OCI-M2 (cell line): Measurements from ENCODE around the gene EVX2.

Source experiments
- DNase-seq: peaks from one replicate; lab custom pipeline; 2025; ENCODE audit not compliant: unreplicated experiment; lab: John Stamatoyannopoulos, UW

The EVX2 gene

GRCh38 chr2:176082824-176083751 is 674 bp downstream of the EVX2 start:
- DNase-seq, result no peak

DNA sequence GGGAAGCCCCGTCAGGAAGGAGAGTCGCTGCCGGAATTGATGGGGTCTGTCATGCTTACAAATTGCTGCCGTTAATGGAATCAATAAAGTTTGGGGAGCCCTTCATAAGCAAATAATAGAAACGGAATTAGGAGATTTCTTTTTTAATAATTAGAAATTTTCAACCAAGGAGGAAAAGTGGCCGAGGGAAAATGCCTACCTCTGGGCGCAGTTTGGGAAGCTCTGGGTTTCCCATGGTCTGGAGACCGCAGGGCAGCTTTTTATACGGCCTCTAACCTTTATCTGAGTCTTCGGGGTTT is 1.3 kb downstream of the EVX2 start:
- no peak for DNase-seq

- DNase-seq, result no peak
Observed at GRCh38 chr2:176081837-176082524, 1.8 kb downstream of the EVX2 start.

DNA sequence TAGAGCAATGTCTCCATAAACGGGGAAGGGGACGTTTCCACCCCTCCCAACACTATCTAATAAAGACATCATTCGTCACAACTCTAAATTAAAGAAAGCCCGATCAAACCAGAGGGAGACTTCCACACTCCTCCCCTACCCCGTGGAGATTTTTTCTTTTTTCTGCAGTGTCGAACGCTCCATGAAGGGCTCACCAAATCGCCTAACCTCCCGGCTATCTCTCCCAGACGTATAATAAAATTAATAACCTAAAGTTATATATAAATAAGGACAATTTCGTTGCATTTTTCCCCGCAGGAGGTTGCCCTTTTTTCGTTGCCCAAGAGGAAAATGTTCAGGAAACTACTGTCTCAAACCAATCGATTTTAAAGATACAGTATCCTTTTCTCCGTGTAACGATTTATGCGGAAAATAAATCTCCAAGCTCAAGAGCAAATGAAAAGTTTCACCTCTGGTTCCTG is 2.4 kb downstream of the EVX2 start:
- no peak for DNase-seq

- DNase-seq, result no peak
Observed at GRCh38 chr2:176080540-176081375, 3.0 kb downstream of the EVX2 start.

DNA sequence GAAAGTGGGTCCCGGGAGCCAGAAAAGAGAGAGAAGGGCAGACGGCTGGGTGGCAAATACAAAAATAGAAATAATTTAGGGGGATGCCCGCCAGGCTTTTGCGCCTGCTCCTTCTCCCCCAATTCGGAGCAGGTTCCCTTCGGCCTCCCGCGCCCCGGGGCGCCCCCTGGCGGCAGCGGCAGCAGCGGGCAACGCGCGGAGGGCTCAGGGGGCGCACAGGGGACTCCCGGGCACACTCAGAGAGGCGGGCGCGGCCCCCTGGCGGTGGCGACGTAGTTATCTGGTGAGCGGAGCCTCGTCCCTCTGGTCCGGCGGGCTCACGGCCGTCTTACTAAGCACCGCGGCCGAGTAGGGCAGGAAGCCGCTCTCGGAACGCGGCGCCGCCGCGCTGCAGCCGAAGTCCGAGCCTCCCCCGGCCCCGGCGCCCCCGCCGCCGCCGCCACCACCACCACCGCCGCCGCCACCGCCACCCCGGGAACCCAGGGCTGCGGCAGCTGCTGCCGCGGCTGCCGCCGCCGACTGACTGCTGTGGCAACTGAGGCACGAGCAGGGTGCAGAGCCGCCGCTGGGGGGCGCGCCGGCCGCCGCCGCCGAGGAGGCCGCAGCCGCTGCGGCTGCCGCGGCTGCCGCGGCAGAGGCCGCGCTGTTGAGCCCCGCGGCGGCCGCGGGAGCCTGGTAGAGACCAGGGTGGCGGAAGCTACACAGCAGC is 3.8 kb downstream of the EVX2 start:
- peak; percentile 31 for DNase-seq

- no peak for DNase-seq
Observed at GRCh38 chr2:176079285-176079830, 4.4 kb downstream of the EVX2 start.

DNA sequence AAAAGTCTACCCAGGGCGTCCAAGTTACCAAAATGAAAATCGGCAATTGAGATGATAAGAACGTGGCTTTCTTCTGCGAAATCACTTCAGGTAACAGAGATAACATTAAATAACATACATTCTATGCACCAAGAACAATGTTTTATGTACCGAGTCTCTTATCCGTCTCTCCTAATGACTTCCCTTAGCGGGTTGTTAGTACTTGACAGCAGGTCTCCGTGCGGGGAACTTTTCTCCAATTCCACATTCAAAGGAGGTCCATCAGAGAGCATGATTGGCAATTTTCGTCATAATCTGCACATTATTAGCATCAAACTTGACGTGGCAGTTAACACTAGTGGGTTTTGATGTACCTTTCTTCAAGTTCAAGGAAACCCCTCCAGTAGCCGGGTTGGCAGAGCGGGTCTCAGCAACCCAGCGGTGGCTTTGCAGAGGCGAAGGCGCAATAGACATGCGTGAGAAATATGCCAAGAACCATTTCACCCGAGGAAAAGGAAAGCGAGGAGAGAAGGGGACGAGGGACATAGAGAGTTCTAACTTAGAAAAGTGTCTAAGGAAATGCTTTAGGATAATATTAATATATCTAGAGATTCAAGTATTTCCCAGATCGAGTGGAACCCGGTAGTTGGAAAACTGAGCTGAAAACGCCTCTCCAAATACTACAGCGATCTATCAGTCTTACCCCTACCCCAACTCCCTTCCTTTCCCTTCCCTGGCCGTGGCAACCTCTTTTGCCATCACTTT is 5.0 kb downstream of the EVX2 start:
- DNase-seq, result no peak

- no peak for DNase-seq
Observed at GRCh38 chr2:176076796-176077195, 7.0 kb downstream of the EVX2 start.

DNA sequence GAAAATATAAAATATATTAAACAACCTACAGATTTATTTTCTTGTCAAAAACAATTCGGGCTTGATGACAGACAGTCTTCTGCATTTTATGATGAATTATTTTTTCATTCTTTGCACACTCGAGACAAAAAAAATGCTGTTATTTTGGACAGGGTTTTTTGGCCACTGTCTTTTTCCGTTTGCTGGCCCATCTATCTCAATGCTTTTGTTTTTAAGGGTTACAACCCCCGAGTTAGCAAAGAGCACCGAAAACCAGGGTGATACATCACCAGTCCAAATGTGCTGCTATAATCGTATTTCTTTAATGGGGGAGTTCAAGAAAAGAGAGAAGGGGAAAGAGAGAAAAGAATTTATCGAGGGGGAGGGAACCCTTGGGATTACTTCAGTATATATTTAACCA is 7.7 kb downstream of the EVX2 start:
- DNase-seq, result no peak

DNA sequence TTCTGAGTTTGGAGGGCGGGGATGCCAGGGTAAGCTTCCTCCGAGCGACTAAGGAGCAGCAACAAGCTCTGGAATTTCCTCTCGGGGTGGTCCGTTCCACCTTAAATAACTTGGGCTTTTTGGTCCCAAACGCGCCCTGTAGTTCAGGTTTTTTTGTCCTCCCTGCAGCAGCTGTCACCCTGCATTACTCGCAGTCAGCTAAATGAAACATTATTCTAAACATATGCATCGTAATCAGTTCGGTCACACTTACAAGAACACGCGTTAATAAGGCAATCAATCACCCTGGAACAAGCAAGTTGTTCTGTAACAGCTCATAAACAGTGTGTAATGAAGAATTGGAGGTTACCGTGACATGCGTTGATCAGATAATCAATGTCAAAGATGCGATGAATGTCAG is 8.3 kb downstream of the EVX2 start:
- no peak for DNase-seq

GRCh38 chr2:176074919-176075425 is 8.8 kb downstream of the EVX2 start:
- no peak for DNase-seq

GRCh38 chr2:176072951-176073904 is 10.5 kb downstream of the EVX2 start:
- DNase-seq, result no peak

DNA sequence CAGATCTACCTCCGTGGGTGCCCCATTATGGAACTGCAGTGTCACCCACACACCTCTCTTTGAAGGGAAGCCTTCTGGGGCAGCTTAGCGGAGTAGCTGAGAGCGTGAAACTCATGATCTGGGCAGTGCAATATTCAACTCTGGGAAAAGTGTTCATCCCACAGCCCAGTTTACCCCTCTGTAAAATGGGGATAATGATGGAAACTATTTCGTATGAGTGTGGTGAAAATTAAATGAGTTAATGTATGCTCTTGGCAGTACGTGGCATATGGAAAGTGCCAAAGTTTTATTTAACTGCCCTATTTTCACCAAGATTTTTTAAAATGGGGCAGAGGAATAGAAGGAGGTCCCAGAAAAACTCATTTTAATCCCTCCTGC is 11.5 kb downstream of the EVX2 start:
- DNase-seq, result no peak

- no peak for DNase-seq
Observed at GRCh38 chr2:176071330-176072291, 12.2 kb downstream of the EVX2 start.

GRCh38 chr2:176068419-176068832 is 15.3 kb downstream of the EVX2 start:
- no peak for DNase-seq

GRCh38 chr2:176067589-176068418 is 16.0 kb downstream of the EVX2 start:
- no peak for DNase-seq
